Breast epithelium (tissue), 4 donors: ENCODE data around the gene ADAMTS3. TPM values are rescaled to one million over a fixed set of nuclear protein-coding genes. Genes with fewer than 3 reads are reported as not detected.

ENCODE experiments used
- DNase-seq, 2 donors: peaks; one replicate each; pipeline ENCODE4 v3.0.0-alpha.2; 2019; ENCODE audit warnings: low spot score in 2 of 2
- H3K27ac ChIP-seq, 2 donors: fragments of 200-600 bp; sonication (generic) in 1 of 2; one replicate each; pipeline ENCODE4 v1.5.1; 2016 to 2019; ENCODE audit warnings: mild to moderate bottlenecking in 1 of 2
- H3K27me3 ChIP-seq, 2 donors: fragments of 200-600 bp; sonication (generic) in 1 of 2; one replicate each; pipeline versions ENCODE4 v1.5.1 to v1.6.0; 2017 to 2019; ENCODE audit warnings: control low read depth in 1 of 2, mild to moderate bottlenecking in 1 of 2
- H3K36me3 ChIP-seq: fragments of 200-600 bp; one replicate; pipeline ENCODE4 v1.5.1; 2019
- H3K4me1 ChIP-seq, 2 donors: fragments of 200-600 bp; sonication (generic); one replicate each; pipeline ENCODE4 v1.5.1; 2016 to 2019; ENCODE audit warnings: control low read depth in 1 of 2
- H3K4me3 ChIP-seq, 3 donors: fragments of 200-600 bp; sonication (generic); 1 replicate in 2 of 3; 2 replicates in 1 of 3; pipeline ENCODE4 v1.5.1; 2016 to 2019; ENCODE audit warnings: mild to moderate bottlenecking in 3 of 3, moderate library complexity in 2 of 3
- H3K9me3 ChIP-seq, 2 donors: fragments of 200-600 bp; sonication (generic) in 1 of 2; one replicate each; pipeline ENCODE4 v1.5.1; 2016 to 2019; ENCODE audit warnings: control low read depth in 1 of 2
- POLR2A ChIP-seq: fragments of 450-650 bp; IDR thresholded peaks from one replicate; pipeline ENCODE4 v1.6.1; 2016; ENCODE audit warnings: antibody characterized with exemption, mild to moderate bottlenecking, moderate library complexity
- POLR2AphosphoS5 ChIP-seq, 3 donors: sonication (generic); formaldehyde crosslinking; IDR thresholded peaks; one replicate each; pipeline ENCODE4 v1.6.1; 2017; ENCODE audit warnings: antibody characterized with exemption in 3 of 3
- intact Hi-C: fragments of 100-400 bp; cut with DNase I; formaldehyde crosslinking; loops from one replicate; pipeline ENCODE4 v1.15.1; 2023; ENCODE audit warnings: low total_unique reads
- total RNA-seq, 3 donors: library from RNA; depleted of rRNA; stranded (reverse); fragments of >200 nt; gene quantifications; one replicate each; pipeline ENCODE4 v1.1.0, GENCODE V29; 2016
- TF ChIP-seq, protein P1 (sequence below), 3 donors: fragments of 450-650 bp; IDR thresholded peaks; one replicate each; pipeline ENCODE4 v1.5.1; 2016 to 2017; ENCODE audit warnings: antibody characterized with exemption in 3 of 3, mild to moderate bottlenecking in 3 of 3, moderate library complexity in 3 of 3

ADAMTS3 gene
- total RNA-seq, 3 donors from 2014 or later: 1.9 to 5.6 (median 2.9) TPM

DNA sequence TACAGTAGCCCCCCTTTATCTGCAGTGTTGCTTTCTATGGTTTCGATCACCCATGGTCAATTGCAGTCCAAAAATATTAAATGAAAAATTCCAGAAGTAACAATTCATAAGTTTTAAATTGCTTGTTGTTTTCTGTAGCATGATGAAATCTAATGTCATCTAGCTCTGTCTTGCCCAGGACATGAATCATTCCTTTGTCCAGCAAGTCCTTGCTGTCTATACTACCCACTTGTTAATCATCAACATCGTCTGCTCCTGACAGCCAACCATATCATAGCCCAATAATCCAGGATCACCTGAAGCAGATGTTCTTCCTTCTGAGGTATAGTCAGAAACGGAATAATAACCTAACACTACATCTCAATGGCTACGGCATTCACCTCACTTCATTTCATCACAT lies 79.8 kb downstream of the ADAMTS3 start:
- intact Hi-C loops: no loop called here
- Histone ChIP-seq H3K27me3 (no peaks in the 10 kb centered on the region), H3K4me3 (no peak overlapping the region), H3K4me1 (no peaks in the 10 kb centered on the region), H3K27ac (no peak overlapping the region), H3K9me3 (no peaks in the 10 kb centered on the region), H3K36me3 (no peaks in the 10 kb centered on the region)
- TF ChIP-seq, protein P1, sequence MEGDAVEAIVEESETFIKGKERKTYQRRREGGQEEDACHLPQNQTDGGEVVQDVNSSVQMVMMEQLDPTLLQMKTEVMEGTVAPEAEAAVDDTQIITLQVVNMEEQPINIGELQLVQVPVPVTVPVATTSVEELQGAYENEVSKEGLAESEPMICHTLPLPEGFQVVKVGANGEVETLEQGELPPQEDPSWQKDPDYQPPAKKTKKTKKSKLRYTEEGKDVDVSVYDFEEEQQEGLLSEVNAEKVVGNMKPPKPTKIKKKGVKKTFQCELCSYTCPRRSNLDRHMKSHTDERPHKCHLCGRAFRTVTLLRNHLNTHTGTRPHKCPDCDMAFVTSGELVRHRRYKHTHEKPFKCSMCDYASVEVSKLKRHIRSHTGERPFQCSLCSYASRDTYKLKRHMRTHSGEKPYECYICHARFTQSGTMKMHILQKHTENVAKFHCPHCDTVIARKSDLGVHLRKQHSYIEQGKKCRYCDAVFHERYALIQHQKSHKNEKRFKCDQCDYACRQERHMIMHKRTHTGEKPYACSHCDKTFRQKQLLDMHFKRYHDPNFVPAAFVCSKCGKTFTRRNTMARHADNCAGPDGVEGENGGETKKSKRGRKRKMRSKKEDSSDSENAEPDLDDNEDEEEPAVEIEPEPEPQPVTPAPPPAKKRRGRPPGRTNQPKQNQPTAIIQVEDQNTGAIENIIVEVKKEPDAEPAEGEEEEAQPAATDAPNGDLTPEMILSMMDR (IDR thresholded peaks at IDR 0.05): no peak
- no peak for TF ChIP-seq POLR2A
- TF ChIP-seq POLR2AphosphoS5 (IDR thresholded peaks at IDR 0.05): no peak
- DNase-seq: no peak

DNA sequence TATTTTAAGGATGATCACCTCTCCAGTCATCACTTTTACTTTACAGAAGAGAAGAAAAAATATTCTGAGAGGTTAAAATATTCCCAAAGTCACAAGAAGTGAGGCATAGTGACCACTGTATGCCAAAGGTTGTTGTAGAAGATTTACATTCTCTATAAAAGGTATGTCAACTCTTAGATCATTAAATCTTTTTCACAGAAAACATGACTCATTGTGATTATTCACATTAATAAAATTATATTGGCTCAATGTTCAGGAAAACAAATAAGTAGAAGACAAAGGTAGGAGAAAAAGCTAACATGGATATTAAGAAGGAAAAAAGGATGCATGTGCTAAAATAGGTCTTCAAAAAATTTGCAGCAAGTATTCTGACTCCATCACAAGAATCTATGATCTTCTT lies 82.0 kb downstream of the ADAMTS3 start:
- DNase-seq: no peak

DNA sequence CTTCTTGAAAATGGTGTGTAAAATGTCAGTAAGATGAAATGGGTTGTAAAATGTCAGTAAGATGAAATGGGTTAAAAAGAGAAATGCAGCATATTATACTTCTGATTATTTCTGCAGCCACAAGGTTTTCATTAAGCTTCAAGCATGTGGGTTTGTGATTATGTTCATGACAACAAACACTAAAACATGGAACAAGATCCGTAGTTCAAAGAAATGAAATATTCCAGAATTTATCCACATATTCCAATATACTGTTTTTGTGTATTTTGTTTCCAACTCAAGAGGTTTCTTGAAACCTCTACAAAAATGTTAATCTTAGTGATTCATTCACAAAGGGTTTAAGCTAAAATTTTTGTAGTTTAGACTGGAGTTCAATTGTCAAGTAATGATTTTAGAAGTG lies 84.0 kb downstream of the ADAMTS3 start:
- intact Hi-C loops: no loop called here
- TF ChIP-seq POLR2A (no peak), POLR2AphosphoS5 (IDR thresholded peaks at IDR 0.05) (no peak)
- TF ChIP-seq, protein P1 (IDR thresholded peaks at IDR 0.05): no peak
- Histone ChIP-seq H3K4me3 (no peak overlapping the region), H3K27ac (no peak overlapping the region), H3K27me3 (no peaks in the 10 kb centered on the region), H3K4me1 (no peaks in the 10 kb centered on the region), H3K36me3 (no peaks in the 10 kb centered on the region), H3K9me3 (peaks cover 3 to 4% of the 10 kb centered on the region in 2 donors)
- no peak for DNase-seq

More for the DNA sequence above, 82.0 kb downstream of the ADAMTS3 start:
- Histone ChIP-seq H3K4me1 (no peaks in the 10 kb centered on the region), H3K4me3 (no peak overlapping the region), H3K36me3 (no peaks in the 10 kb centered on the region), H3K27ac (no peak overlapping the region), H3K27me3 (no peaks in the 10 kb centered on the region), H3K9me3 (peaks cover 3 to 4% of the 10 kb centered on the region in 2 donors)
- intact Hi-C loops: no loop called here
- TF ChIP-seq, protein P1 (IDR thresholded peaks at IDR 0.05): no peak

DNA sequence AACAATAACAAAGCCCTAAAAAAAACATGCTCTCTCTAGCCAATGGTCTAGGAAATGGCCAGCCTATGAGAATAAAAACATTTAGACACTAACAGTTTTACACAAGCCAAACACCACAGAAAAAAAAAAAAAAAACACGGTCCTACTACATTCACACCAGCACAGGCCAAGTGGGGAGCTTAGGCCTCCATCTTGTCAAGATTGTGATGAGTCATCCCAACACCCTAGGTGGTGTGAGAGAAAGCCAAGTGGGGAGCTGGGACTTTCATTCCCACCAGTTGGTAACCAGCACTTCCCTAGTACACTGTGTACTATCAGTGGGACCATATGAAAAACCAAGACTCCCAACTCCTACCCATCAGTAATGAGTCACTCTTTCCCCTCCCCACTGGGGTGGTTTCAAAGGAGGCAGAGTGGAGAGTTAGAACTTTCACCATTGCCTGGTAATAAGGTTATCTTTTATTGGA lies 95.6 kb downstream of the ADAMTS3 start:
- Histone ChIP-seq H3K4me1 (no peaks in the 10 kb centered on the region), H3K36me3 (no peaks in the 10 kb centered on the region), H3K9me3 (no peaks in the 10 kb centered on the region), H3K27me3 (no peaks in the 10 kb centered on the region), H3K27ac (no peak overlapping the region), H3K4me3 (no peak overlapping the region)
- TF ChIP-seq POLR2A (no peak), POLR2AphosphoS5 (IDR thresholded peaks at IDR 0.05) (no peak)
- TF ChIP-seq, protein P1 (IDR thresholded peaks at IDR 0.05): no peak
- intact Hi-C loops: no loop called here
- DNase-seq: no peak

- Histone ChIP-seq H3K4me3 (no peak overlapping the region), H3K9me3 (no peaks in the 10 kb centered on the region), H3K4me1 (no peaks in the 10 kb centered on the region), H3K36me3 (no peaks in the 10 kb centered on the region), H3K27me3 (no peaks in the 10 kb centered on the region), H3K27ac (no peak overlapping the region)
- TF ChIP-seq POLR2AphosphoS5 (IDR thresholded peaks at IDR 0.05): no peak
- TF ChIP-seq POLR2A: no peak
- TF ChIP-seq, protein P1 (IDR thresholded peaks at IDR 0.05): no peak
- DNase-seq: no peak
- intact Hi-C loops: no loop called here
Observed at GRCh38 chr4:72471816-72472215, 97.2 kb downstream of the ADAMTS3 start.
